ENCODE measurements around the gene CTCF.

Gene CTCF

GRCh38 chr16:67654403-67654911 is 92.1 kb downstream of the CTCF start:
- DNase-seq, result no peak

DNA sequence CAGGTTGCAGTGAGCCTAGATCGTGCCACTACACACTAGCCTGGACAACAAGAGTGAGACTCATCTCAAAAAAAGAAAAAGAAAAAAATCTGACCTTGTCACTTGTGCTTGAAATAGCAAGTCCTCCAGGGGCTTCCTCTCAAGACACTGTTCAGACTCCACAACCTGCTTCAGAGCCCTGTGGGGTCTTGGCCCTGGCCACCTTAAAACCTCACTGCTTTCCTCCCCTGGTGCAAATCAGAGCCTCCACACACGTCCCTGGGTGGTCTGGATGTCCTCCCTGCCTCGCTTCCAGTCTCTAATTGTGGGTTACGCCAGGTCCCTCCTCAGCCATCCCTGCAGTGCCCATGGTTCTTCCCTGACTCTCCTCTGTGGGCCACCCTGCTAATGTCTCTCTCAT is 93.0 kb downstream of the CTCF start:
- DNase-seq, result no peak

- DNase-seq, result no peak
Observed at GRCh38 chr16:67656344-67657016, 94.2 kb downstream of the CTCF start.

DNA sequence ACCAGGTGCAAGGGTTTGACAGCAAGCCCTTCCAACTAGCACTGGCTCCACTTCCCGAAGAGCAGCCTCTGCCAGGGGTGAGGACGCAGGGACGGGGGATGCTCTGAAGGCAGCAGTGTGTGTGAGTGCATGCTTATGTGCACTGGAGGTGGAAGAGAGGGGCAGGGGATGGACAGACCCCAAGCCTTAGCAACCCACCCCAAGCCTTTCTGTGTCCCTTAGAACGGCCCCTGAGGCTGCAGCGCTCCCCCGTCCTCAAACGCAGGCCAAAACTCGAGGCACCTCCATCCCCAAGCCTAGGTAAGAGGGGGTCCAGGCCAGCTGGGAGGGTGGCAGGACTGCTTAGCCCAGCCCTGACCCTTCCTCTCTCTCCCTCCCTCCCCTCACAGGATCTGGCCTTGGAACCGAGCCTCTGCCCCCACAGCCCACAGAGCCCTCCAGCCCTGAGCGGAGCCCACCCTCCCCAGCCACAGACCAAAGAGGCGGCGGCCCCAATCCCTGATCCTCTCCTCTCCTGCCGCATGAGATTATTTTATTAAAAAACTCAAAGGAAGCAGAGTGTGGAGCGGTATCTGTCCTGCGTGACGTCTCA is 94.8 kb downstream of the CTCF start:
- no peak for DNase-seq

GRCh38 chr16:67657751-67658518 is 95.6 kb downstream of the CTCF start:
- no peak for DNase-seq

- no peak for DNase-seq
Observed at GRCh38 chr16:67658849-67659674, 96.7 kb downstream of the CTCF start.

GRCh38 chr16:67659675-67660563 is 97.6 kb downstream of the CTCF start, which contains the start of gene ACD:
TSS of gene ACD (minus strand) at chr16:67660260. CDS start at chr16:67660220, 40 bp downstream.
- peak; percentile 79 to 88 for DNase-seq

- DNase-seq, result peak; percentile 94 to 96
Observed at GRCh38 chr16:67660564-67661028, 98.3 kb downstream of the CTCF start, which contains the start of gene PARD6A. TSS of gene PARD6A (plus strand) at chr16:67660960. CDS start at chr16:67661039, 79 bp downstream.

DNA sequence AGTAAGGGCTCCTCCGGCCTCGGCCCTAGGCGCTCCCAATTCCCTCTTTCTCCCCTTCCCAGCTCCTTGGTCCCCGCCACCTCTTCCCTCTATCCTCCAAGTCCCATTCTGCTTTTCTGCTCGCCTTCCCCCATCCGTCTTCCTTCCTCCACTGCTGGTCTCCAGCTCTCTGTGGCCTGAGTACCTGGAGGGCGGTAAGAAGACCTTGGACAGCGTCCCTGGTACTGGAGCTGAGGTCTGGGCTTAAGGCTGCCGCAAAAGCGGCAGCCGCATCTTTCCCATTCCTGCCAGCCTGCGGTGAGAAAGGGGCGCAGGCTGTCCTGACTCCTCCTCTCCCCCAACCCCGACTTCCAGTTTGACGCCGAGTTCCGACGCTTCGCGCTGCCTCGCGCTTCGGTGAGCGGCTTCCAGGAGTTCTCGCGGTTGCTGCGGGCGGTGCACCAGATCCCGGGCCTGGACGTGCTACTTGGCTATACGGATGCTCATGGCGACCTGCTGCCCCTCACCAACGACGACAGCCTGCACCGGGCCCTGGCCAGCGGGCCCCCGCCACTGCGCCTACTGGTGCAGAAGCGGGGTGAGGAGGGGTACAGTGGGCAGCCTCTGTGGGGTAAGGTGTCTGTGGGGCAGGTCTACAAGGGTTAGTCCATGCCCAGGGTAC is 98.9 kb downstream of the CTCF start:
- no peak for DNase-seq

GRCh38 chr16:67661886-67662652 is 99.7 kb downstream of the CTCF start:
- DNase-seq, result no peak

- DNase-seq, result no peak
Observed at GRCh38 chr16:67662653-67663010, 100.3 kb downstream of the CTCF start.

- no peak for DNase-seq
Observed at GRCh38 chr16:67663151-67663876, 101.0 kb downstream of the CTCF start.

- DNase-seq, result no peak
Observed at GRCh38 chr16:67663877-67664222, 101.5 kb downstream of the CTCF start.

DNA sequence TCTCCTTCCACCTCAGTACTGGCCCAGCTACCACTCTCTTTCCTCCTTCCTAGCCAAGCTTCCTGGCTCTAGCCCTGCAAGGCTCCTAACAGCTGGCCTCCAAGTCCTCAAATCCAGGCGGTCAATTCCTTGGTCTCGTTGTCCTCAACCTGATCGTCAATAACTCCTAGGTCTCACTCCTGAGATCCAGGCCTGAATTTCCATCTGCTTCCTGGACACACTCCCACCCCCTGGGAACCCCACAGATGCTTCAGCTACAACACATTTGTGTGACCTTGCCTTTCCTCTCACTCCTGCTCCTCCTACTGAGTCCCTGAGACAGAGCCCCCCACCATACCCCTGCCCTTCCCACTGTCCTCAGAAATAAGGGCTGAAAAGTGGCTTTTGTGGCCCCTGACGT is 101.9 kb downstream of the CTCF start:
- no peak for DNase-seq

DNA sequence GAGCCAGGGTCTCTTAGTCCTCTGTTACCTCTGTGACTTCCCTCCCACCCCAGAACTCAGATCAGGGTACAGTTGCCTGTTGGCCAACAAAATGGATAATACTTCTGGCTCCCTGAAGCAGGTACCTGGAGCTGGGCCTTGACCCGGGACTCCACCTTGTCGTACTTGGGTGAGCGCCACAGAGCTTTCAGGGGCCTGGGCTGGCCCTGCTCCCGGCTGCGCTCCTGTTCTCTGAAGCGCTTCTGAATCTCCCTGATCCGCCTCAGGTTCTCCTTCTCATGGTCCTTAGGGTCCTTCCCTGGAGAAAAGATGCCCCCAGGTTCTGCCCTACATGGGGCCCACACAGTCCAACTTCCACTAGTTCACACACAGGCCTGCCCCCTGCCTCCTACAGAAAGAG is 102.5 kb downstream of the CTCF start:
- no peak for DNase-seq

- DNase-seq, result no peak
Observed at GRCh38 chr16:67665598-67665997, 103.3 kb downstream of the CTCF start.

DNA sequence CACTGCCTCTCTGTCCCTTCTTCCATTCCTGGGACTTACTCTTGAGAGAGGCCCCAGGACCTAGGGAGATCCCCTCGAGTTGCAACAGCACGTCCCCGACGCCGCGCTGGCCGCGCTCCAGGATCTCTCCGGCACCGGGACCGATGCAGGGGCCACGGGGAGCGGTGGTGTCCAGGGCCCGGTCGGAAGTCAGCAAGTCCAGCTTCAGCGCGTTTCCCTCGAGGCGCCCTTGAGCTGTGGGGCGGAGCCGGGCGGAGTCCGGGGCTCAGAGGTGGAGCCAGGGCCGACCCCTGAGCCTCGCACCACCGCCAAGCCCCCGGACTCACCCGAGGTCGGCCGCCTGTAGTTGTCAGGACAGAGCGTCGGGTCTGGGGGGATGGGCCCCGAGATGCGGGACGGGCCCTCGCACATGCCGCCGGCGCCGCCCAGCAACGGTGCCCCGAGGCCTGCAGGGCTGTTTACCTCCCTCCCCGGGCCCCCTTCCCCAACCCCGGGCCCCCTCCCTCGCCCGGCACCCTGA is 103.8 kb downstream of the CTCF start:
- no peak for DNase-seq

DNA sequence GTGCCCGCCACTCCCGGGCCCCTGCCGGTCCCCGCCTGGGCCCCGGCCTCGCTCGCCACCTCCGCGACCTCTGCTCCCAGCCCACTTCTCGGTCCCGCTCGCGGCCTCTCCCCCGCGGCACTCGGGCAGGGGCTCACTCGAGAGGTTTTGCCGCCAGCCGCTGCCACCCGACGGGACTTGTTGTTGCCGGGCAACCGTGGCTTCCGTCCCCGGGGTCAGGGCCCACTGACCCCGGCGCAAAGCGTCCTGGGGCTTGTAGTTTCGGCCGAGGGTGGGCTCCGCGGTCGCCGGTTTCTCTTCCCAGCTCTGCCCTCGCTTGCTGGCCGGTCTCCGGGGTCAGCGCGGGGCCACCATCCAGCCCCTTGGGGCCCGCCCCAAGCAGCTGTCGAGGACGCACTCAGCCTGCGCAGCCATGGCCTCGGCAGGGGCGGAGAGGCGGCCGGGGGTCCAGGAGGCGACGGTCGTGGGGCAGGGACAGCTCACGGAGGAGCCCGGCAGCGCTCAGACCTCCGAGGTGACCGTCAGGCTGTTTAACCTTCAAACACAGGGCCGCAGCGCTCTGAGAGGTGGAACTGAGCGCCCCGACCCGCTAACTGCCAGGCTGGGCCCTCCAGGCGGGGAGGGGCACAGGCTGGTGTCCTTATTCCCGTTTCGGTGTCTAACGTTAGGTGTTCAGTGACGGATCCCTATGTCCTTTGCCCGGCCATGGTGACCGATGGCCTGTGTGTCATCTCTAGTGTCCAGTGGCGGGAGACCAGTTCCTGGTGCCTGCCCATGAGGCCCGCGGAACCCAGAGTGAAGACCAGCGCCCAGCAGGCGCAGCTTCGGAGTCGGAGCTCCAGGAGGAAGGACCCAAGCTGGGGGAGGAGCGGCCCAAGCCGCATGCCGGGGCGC is 104.5 kb downstream of the CTCF start, which contains the start of the genes C16orf86 and ENKD1:
Gene C16orf86, plus strand, starts transcription at position 256 of the 894 bp plus-strand sequence. Its CDS starts 157 bp downstream, at position 413.
Gene ENKD1, minus strand, starts transcription at position 192 of the 894 bp plus-strand sequence. CDS start 308 bp downstream, outside the sequence.
- DNase-seq, result peak; percentile 32 to 66

All from hippocampal formation (tissue), 2 donors.